Ishikawa (cell line): ENCODE measurements around the gene STAP2.

Source experiments
- CEBPB ChIP-seq: IDR thresholded peaks from 2 replicates; pipeline ENCODE4 v1.6.1; 2012
- CREB1 ChIP-seq: IDR thresholded peaks from 2 replicates; pipeline ENCODE4 v1.6.1; 2012; ENCODE audit warnings: low read depth
- EGR1 ChIP-seq: IDR thresholded peaks from 2 replicates; pipeline ENCODE4 v1.6.1; 2012
- EP300 ChIP-seq: IDR thresholded peaks from 2 replicates; pipeline ENCODE4 v1.6.1; 2012; ENCODE audit warnings: borderline replicate concordance
- FOXM1 ChIP-seq: IDR thresholded peaks from 2 replicates; pipeline ENCODE4 v1.6.1; 2012; ENCODE audit warnings: low read depth, borderline replicate concordance
- NFIC ChIP-seq: IDR thresholded peaks from 2 replicates; pipeline ENCODE4 v1.6.1; 2012
- RAD21 ChIP-seq: IDR thresholded peaks from 2 replicates; pipeline ENCODE4 v1.6.1; 2012; ENCODE audit warnings: low read depth
- TAF1 ChIP-seq: IDR thresholded peaks from 2 replicates; pipeline ENCODE4 v1.6.1; 2012; ENCODE audit warnings: low read depth, mild to moderate bottlenecking
- TCF12 ChIP-seq: IDR thresholded peaks from 2 replicates; pipeline ENCODE4 v1.6.1; 2012; ENCODE audit warnings: low read depth
- TEAD4 ChIP-seq: IDR thresholded peaks from 2 replicates; pipeline ENCODE4 v1.6.1; 2012
- YY1 ChIP-seq: IDR thresholded peaks from 2 replicates; pipeline ENCODE4 v1.6.1; 2012; ENCODE audit warnings: low read depth
- ZBTB7A ChIP-seq: IDR thresholded peaks from 2 replicates; pipeline ENCODE4 v1.6.1; 2012; ENCODE audit warnings: low read depth
- TF ChIP-seq, protein P1 (sequence below): IDR thresholded peaks from 2 replicates; pipeline ENCODE4 v1.6.1; 2012; ENCODE audit warnings: low read depth, mild to moderate bottlenecking
- TF ChIP-seq, protein P2 (sequence below): IDR thresholded peaks from 2 replicates; pipeline ENCODE4 v1.6.1; 2012
- TF ChIP-seq, protein P3 (sequence below): IDR thresholded peaks from 2 replicates; pipeline ENCODE4 v1.6.1; 2012

Gene STAP2

DNA sequence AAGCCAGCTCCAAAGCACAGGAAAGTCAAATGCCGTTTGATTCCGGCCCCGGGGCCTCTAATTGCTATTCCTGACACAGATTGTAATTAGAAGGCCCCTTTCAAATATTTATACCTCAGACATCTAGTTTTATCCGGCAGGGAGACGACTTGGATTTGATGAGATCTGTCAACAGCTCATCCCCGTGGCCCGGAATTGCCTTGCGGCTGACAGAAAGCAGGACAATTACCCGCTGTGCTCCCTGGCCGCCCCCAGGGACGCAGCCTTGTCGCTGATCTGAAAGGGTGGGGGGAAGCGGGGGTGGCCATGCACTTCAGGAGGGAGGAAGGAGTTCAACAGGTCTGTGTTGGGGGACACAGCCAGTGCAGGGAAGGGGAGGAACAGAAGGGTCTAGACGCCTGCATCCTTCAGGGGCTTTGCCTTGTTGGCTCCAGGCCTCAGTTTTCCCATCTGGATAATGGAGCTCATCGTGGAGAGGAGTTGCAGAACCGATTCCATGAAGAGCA lies 61.4 kb downstream of the STAP2 start:
- no peak for TF ChIP-seq RAD21
- TF ChIP-seq, protein P1, sequence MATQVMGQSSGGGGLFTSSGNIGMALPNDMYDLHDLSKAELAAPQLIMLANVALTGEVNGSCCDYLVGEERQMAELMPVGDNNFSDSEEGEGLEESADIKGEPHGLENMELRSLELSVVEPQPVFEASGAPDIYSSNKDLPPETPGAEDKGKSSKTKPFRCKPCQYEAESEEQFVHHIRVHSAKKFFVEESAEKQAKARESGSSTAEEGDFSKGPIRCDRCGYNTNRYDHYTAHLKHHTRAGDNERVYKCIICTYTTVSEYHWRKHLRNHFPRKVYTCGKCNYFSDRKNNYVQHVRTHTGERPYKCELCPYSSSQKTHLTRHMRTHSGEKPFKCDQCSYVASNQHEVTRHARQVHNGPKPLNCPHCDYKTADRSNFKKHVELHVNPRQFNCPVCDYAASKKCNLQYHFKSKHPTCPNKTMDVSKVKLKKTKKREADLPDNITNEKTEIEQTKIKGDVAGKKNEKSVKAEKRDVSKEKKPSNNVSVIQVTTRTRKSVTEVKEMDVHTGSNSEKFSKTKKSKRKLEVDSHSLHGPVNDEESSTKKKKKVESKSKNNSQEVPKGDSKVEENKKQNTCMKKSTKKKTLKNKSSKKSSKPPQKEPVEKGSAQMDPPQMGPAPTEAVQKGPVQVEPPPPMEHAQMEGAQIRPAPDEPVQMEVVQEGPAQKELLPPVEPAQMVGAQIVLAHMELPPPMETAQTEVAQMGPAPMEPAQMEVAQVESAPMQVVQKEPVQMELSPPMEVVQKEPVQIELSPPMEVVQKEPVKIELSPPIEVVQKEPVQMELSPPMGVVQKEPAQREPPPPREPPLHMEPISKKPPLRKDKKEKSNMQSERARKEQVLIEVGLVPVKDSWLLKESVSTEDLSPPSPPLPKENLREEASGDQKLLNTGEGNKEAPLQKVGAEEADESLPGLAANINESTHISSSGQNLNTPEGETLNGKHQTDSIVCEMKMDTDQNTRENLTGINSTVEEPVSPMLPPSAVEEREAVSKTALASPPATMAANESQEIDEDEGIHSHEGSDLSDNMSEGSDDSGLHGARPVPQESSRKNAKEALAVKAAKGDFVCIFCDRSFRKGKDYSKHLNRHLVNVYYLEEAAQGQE = no peak
- no peak for TF ChIP-seq CEBPB
- TF ChIP-seq FOXM1 = no peak
- TF ChIP-seq, protein P2, sequence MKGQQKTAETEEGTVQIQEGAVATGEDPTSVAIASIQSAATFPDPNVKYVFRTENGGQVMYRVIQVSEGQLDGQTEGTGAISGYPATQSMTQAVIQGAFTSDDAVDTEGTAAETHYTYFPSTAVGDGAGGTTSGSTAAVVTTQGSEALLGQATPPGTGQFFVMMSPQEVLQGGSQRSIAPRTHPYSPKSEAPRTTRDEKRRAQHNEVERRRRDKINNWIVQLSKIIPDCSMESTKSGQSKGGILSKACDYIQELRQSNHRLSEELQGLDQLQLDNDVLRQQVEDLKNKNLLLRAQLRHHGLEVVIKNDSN = no peak
- TF ChIP-seq ZBTB7A = no peak
- no peak for TF ChIP-seq TAF1
- TF ChIP-seq EP300 = no peak
- TF ChIP-seq EGR1 = no peak
- no peak for TF ChIP-seq NFIC
- TF ChIP-seq TCF12 = no peak
- no peak for TF ChIP-seq CREB1
- TF ChIP-seq, protein P3, sequence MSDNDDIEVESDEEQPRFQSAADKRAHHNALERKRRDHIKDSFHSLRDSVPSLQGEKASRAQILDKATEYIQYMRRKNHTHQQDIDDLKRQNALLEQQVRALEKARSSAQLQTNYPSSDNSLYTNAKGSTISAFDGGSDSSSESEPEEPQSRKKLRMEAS = no peak
- no peak for TF ChIP-seq YY1
- TF ChIP-seq TEAD4 = no peak
